CMK (cell line): ENCODE measurements around the gene SLC44A3.

Experiments used
- DNase-seq: peaks from one replicate; pipeline ENCODE4 v3.0.0-alpha.2; 2010; ENCODE audit warnings: low read depth

Gene SLC44A3

GRCh38 chr1:94819945-94820746, at the start of gene SLC44A3:
Gene SLC44A3, plus strand, starts transcription at chr1:94820357. Its CDS starts 95 bp downstream, at chr1:94820452.
- DNase-seq = no peak

GRCh38 chr1:94772230-94772641, 47.9 kb upstream of the SLC44A3 start:
- DNase-seq = no peak

GRCh38 chr1:94772845-94773244, 47.3 kb upstream of the SLC44A3 start:
- no peak for DNase-seq

GRCh38 chr1:94773296-94773809, 46.8 kb upstream of the SLC44A3 start:
- DNase-seq = no peak

- DNase-seq = no peak
Observed at GRCh38 chr1:94773931-94774422, 46.2 kb upstream of the SLC44A3 start.

GRCh38 chr1:94776474-94776873, 43.7 kb upstream of the SLC44A3 start:
- DNase-seq = no peak

GRCh38 chr1:94777281-94777680, 42.9 kb upstream of the SLC44A3 start:
- DNase-seq = no peak

GRCh38 chr1:94778808-94779207, 41.3 kb upstream of the SLC44A3 start:
- no peak for DNase-seq

GRCh38 chr1:94783342-94784189, 36.6 kb upstream of the SLC44A3 start:
- DNase-seq = no peak

GRCh38 chr1:94784190-94784515, 36.0 kb upstream of the SLC44A3 start:
- no peak for DNase-seq

- DNase-seq = no peak
Observed at GRCh38 chr1:94787691-94788090, 32.5 kb upstream of the SLC44A3 start.

- no peak for DNase-seq
Observed at GRCh38 chr1:94790246-94790645, 29.9 kb upstream of the SLC44A3 start.

- no peak for DNase-seq
Observed at GRCh38 chr1:94790670-94791069, 29.5 kb upstream of the SLC44A3 start.

GRCh38 chr1:94792473-94793295, 27.5 kb upstream of the SLC44A3 start:
- no peak for DNase-seq

GRCh38 chr1:94793296-94793656, 26.9 kb upstream of the SLC44A3 start:
- no peak for DNase-seq

- no peak for DNase-seq
Observed at GRCh38 chr1:94795434-94795833, 24.7 kb upstream of the SLC44A3 start.

- DNase-seq = no peak
Observed at GRCh38 chr1:94796266-94796665, 23.9 kb upstream of the SLC44A3 start.

- no peak for DNase-seq
Observed at GRCh38 chr1:94797291-94797690, 22.9 kb upstream of the SLC44A3 start.

- no peak for DNase-seq
Observed at GRCh38 chr1:94798054-94798453, 22.1 kb upstream of the SLC44A3 start.

GRCh38 chr1:94798462-94798861, 21.7 kb upstream of the SLC44A3 start:
- DNase-seq = no peak

GRCh38 chr1:94799206-94799605, 21.0 kb upstream of the SLC44A3 start:
- no peak for DNase-seq

GRCh38 chr1:94801919-94802546, 18.1 kb upstream of the SLC44A3 start:
- no peak for DNase-seq
